Stimulated activated CD4-positive, alpha-beta T cell treated with anti-CD3 and anti-CD28 coated beads, Interleukin-4, amount 100 ng/mL, for 4 hours (primary cell): ENCODE data around the gene CCDC187.

Experiments used
- DNase-seq, 2 experiments: peaks; one replicate each; pipeline ENCODE4 v3.0.0-alpha.2; 2020

CCDC187 gene

GRCh38 chr9:136251264-136252115 is 52.4 kb downstream of the CCDC187 start:
- DNase-seq = no peak

GRCh38 chr9:136250676-136251075 is 53.2 kb downstream of the CCDC187 start:
- no peak for DNase-seq

GRCh38 chr9:136249877-136250559 is 53.9 kb downstream of the CCDC187 start:
- DNase-seq = no peak

- DNase-seq = no peak
Observed at GRCh38 chr9:136248951-136249876, 54.7 kb downstream of the CCDC187 start.

- no peak for DNase-seq
Observed at GRCh38 chr9:136247947-136248637, 55.8 kb downstream of the CCDC187 start.

GRCh38 chr9:136247551-136247916 is 56.4 kb downstream of the CCDC187 start:
- no peak for DNase-seq

GRCh38 chr9:136246849-136247550 is 56.9 kb downstream of the CCDC187 start:
- DNase-seq = no peak

- peak; percentile 80 to 90 for DNase-seq
Observed at GRCh38 chr9:136245219-136246150, 58.4 kb downstream of the CCDC187 start, which contains the start of gene QSOX2. Gene QSOX2, minus strand, starts transcription at chr9:136245812. Its CDS starts 9 bp downstream, at chr9:136245803.

GRCh38 chr9:136244969-136245218 is 59.0 kb downstream of the CCDC187 start:
- no peak for DNase-seq

- DNase-seq = peak; percentile 53 to 83
Observed at GRCh38 chr9:136244122-136244968, 59.5 kb downstream of the CCDC187 start.

GRCh38 chr9:136243631-136244030 is 60.3 kb downstream of the CCDC187 start:
- DNase-seq = no peak

- no peak for DNase-seq
Observed at GRCh38 chr9:136242918-136243525, 60.9 kb downstream of the CCDC187 start.

- no peak for DNase-seq
Observed at GRCh38 chr9:136242248-136242647, 61.6 kb downstream of the CCDC187 start.

- no peak for DNase-seq
Observed at GRCh38 chr9:136241542-136241941, 62.4 kb downstream of the CCDC187 start.

- no peak for DNase-seq
Observed at GRCh38 chr9:136240941-136241340, 63.0 kb downstream of the CCDC187 start.

- no peak for DNase-seq
Observed at GRCh38 chr9:136239983-136240330, 63.9 kb downstream of the CCDC187 start.

GRCh38 chr9:136239135-136239982 is 64.5 kb downstream of the CCDC187 start:
- no peak for DNase-seq

- DNase-seq = no peak
Observed at GRCh38 chr9:136238342-136238732, 65.6 kb downstream of the CCDC187 start.
